GM12878 (cell line): ENCODE results near the gene VSIG10L.

Experiments
- ATF3 ChIP-seq: IDR thresholded peaks from 2 replicates; pipeline ENCODE4 v1.6.1; 2011; ENCODE audit warnings: low read depth, mild to moderate bottlenecking, low read length, moderate library complexity, borderline replicate concordance; ENCODE audit errors: extremely low read depth
- CTCF ChIP-seq, 3 experiments: IDR thresholded peaks in 2 of 3; conservative IDR thresholded peaks in 1 of 3; 2 replicates each; pipeline ENCODE4 v1.5.1; 2011; ENCODE audit warnings: low read depth in 3 of 3, low read length in 3 of 3, mild to moderate bottlenecking in 3 of 3, control low read depth in 2 of 3, moderate library complexity in 2 of 3, inconsistent platforms in 1 of 3, mixed read lengths in 1 of 3; ENCODE audit not compliant: control insufficient read depth in 2 of 3, insufficient read depth in 1 of 3; ENCODE audit errors: extremely low read depth in 1 of 3
- EGR1 ChIP-seq, 2 experiments: IDR thresholded peaks; 1 replicate in 1 of 2; 2 replicates in 1 of 2; pipeline ENCODE4 v1.6.1; 2011 to 2012; ENCODE audit warnings: low read depth in 2 of 2, low read length in 2 of 2, borderline replicate concordance in 1 of 2, mild to moderate bottlenecking in 1 of 2, moderate library complexity in 1 of 2
- ELK1 ChIP-seq: IDR thresholded peaks from 2 replicates; pipeline ENCODE4 v1.6.1; 2012; ENCODE audit warnings: low read depth, low read length, improper control_type of control experiment
- NFYA ChIP-seq: IDR thresholded peaks from 2 replicates; pipeline ENCODE4 v1.6.1; 2011; ENCODE audit warnings: low read depth, mild to moderate bottlenecking, low read length, improper control_type of control experiment, borderline replicate concordance
- RAD21 ChIP-seq: IDR thresholded peaks from 2 replicates; pipeline ENCODE4 v1.6.1; 2011; ENCODE audit warnings: mild to moderate bottlenecking, low read depth, low read length, moderate library complexity; ENCODE audit not compliant: insufficient read depth
- REST ChIP-seq: IDR thresholded peaks from 2 replicates; pipeline ENCODE4 v1.6.1; 2012; ENCODE audit warnings: mild to moderate bottlenecking, low read depth, low read length
- TCF12 ChIP-seq: IDR thresholded peaks from 2 replicates; pipeline ENCODE4 v1.6.1; 2011; ENCODE audit warnings: low read depth, mild to moderate bottlenecking, low read length

- TF ChIP-seq NFYA (no peak), CTCF (IDR thresholded peaks at IDR 0.05 in 2 of 3, conservative IDR thresholded peaks at IDR 0.05 in 1 of 3; ENCODE audit: control insufficient read depth in 2 of 3, extremely low read depth in 1 of 3, insufficient read depth in 1 of 3, low read depth in 3 of 3, low read length in 3 of 3) (no peak), ELK1 (no peak), EGR1 (IDR thresholded peaks at IDR 0.05; ENCODE audit: borderline replicate concordance in 1 of 2, low read depth in 2 of 2, low read length in 2 of 2) (no peak), REST (no peak), ATF3 (no peak), TCF12 (no peak), RAD21 (no peak)
These were observed 16.0 kb upstream of the VSIG10L start for GRCh38 chr19:51357952-51358351.
